Measurements from ENCODE around the gene GALNT17. TPM values are rescaled to one million over a fixed set of nuclear protein-coding genes. Genes with fewer than 3 reads are reported as not detected.

The GALNT17 gene
- total RNA-seq, 2 donors from 2014 or later: not detected

DNA sequence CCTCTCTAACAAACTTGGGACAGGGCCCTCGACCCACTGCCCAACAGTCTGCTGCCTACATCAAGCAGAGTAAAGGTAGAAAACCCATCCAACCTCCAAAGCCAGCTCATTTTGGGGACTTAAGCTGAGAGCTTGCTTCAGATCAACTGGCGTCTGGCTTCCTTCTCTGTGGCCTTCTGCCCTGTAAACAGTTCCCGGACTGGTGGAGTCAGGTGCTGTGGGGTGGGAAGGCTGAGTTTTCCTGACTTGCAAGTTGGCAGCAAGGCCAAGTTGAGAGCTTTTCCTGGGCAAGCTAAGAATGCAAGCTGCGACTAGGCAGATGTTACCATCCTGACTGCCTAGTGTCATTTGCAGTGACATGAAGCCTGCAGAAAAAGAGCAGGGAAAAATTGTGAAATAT is 3.7 kb downstream of the GALNT17 start:
- no peaks in the 10 kb centered on the region for H3K4me1 Mint-ChIP-seq
- H3K36me3 Mint-ChIP-seq (ENCODE audit: low read depth): no peaks in the 10 kb centered on the region
- no peak for DNase-seq
- peaks cover 20% of the 10 kb centered on the region for H3K27me3 Mint-ChIP-seq
- ATAC-seq: no peak
- no peak overlapping the region for H3K27ac Mint-ChIP-seq
- H3K9me3 ChIP-seq (ENCODE audit: control insufficient read depth, low read length, poor library complexity, severe bottlenecking): no peaks in the 10 kb centered on the region
- no peak overlapping the region for H3K4me3 Mint-ChIP-seq

GRCh38 chr7:71137479-71137878 is 5.5 kb downstream of the GALNT17 start:
- ATAC-seq (no peak), DNase-seq (no peak)
- Mint-ChIP-seq H3K36me3 (ENCODE audit: low read depth) (no peaks in the 10 kb centered on the region), H3K4me1 (no peaks in the 10 kb centered on the region), H3K27ac (no peak overlapping the region), H3K4me3 (no peak overlapping the region), H3K27me3 (peaks cover 14% of the 10 kb centered on the region)
- H3K9me3 ChIP-seq (ENCODE audit: control insufficient read depth, low read length, poor library complexity, severe bottlenecking): no peaks in the 10 kb centered on the region

DNA sequence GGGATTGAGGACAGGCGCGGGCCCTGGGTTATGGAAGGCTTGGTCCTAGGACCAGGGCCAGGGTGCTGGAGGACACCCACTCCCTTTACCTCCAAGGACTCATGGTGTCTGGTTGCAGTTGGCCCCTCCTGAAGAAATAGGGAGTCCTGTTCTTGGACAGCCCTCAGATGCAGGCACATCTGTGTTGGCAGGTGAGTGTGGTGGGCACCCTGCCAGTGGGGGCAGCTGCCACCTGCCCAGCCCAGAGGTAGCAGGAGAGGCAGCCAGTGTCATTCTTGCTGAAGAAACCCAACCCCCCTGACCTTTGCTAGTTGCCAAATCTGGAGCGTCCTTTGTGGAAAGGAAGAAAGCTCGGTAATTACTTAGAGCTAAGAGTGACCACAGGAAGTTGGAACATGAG is 8.3 kb downstream of the GALNT17 start:
- ATAC-seq (no peak), DNase-seq (no peak)
- H3K27ac Mint-ChIP-seq: no peak overlapping the region
- H3K27me3 Mint-ChIP-seq: no peaks in the 10 kb centered on the region
- no peaks in the 10 kb centered on the region for H3K36me3 Mint-ChIP-seq (ENCODE audit: low read depth)
- H3K9me3 ChIP-seq (ENCODE audit: control insufficient read depth, low read length, poor library complexity, severe bottlenecking): no peaks in the 10 kb centered on the region
- no peak overlapping the region for H3K4me3 Mint-ChIP-seq
- H3K4me1 Mint-ChIP-seq: no peaks in the 10 kb centered on the region

GRCh38 chr7:71144963-71145362 is 13.0 kb downstream of the GALNT17 start:
- H3K9me3 ChIP-seq (ENCODE audit: control insufficient read depth, low read length, poor library complexity, severe bottlenecking): no peaks in the 10 kb centered on the region
- Mint-ChIP-seq H3K4me1 (no peaks in the 10 kb centered on the region), H3K36me3 (ENCODE audit: low read depth) (no peaks in the 10 kb centered on the region), H3K27ac (no peak overlapping the region), H3K4me3 (no peak overlapping the region), H3K27me3 (no peaks in the 10 kb centered on the region)
- no peak for DNase-seq
- ATAC-seq: no peak

DNA sequence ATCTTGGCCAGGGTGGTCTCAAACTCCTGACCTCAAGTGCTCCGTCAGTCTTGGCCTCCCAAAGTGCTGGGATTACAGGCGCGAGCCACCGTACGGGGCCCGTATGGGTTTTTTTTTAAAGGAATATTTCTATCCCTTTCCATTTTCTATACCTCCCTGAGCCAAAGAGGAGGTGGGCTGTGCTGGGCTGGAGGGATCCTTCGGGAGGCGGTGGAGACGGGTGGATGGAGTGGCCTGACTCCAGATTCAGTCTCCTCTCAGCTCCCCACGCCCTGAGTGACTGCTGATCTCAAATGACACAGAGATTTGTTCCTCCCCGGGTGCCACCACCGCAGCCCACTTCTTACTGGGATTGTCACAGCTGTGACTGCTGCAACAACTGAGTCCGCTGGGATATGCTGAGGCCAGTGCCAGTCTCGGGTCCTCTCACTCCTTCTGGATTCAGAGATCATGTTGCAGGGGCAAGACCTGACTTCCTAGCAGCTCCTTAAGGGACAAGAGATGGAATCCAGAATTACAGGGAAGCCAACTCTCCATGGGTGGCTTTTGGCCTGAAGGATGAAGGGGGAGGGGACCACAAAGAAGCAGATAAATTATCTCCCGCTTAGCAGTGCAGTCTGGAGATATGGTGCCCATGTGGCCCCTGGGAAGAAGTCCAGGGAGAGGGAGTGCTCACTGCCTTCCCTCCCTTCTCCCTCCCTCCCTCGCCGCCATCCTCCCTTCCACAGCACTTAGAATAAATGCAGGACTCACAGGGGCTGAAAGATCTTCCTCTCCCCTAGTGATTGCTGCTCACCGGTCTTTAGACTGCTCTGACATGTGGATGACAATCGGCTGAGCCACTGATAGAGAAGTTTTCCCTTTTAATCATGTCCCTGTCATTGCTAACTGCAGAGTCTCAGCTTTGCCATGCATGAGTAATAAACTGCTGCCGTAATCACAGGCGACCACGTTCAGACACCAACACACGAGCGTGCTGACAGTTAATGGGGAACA is 14.3 kb downstream of the GALNT17 start:
- Mint-ChIP-seq H3K27me3 (no peaks in the 10 kb centered on the region), H3K27ac (no peak overlapping the region), H3K4me1 (no peaks in the 10 kb centered on the region), H3K36me3 (ENCODE audit: low read depth) (no peaks in the 10 kb centered on the region), H3K4me3 (no peak overlapping the region)
- no peaks in the 10 kb centered on the region for H3K9me3 ChIP-seq (ENCODE audit: control insufficient read depth, low read length, poor library complexity, severe bottlenecking)
- ATAC-seq (no peak), DNase-seq (no peak)

- no peak for ATAC-seq
- Mint-ChIP-seq H3K4me1 (no peaks in the 10 kb centered on the region), H3K27ac (no peak overlapping the region)
Observed at GRCh38 chr7:71148098-71148497, 16.2 kb downstream of the GALNT17 start.

DNA sequence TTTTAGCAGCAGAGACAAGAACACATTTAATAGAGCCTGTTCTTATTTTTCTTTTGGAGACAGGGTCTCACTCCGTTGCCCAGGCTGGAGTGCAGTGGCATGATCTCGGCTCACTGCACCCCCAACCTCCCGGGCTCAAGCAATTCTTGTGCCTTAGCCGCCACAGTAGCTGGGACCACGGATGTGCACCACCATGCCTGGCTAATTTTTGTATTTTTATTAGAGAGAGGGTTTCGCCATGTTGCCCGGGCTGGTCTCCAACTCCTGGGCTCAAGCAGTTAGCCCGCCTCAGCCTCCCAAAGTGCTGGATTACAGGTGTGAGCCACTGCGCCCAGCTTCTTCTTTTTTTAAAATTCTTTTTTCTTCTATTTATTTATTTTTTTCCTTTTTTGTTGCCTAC is 23.3 kb downstream of the GALNT17 start:
- Mint-ChIP-seq H3K4me3 (no peak overlapping the region), H3K27me3 (no peaks in the 10 kb centered on the region), H3K36me3 (ENCODE audit: low read depth) (no peaks in the 10 kb centered on the region), H3K27ac (no peak overlapping the region), H3K4me1 (no peaks in the 10 kb centered on the region)
- no peaks in the 10 kb centered on the region for H3K9me3 ChIP-seq (ENCODE audit: control insufficient read depth, low read length, poor library complexity, severe bottlenecking)
- no peak for ATAC-seq
- no peak for DNase-seq

More at GRCh38 chr7:71148098-71148497, 16.2 kb downstream of the GALNT17 start:
- no peak for DNase-seq
- Mint-ChIP-seq H3K4me3 (no peak overlapping the region), H3K27me3 (no peaks in the 10 kb centered on the region), H3K36me3 (ENCODE audit: low read depth) (no peaks in the 10 kb centered on the region)
- no peaks in the 10 kb centered on the region for H3K9me3 ChIP-seq (ENCODE audit: control insufficient read depth, low read length, poor library complexity, severe bottlenecking)

- Mint-ChIP-seq H3K27me3 (no peaks in the 10 kb centered on the region), H3K4me3 (no peak overlapping the region), H3K27ac (no peak overlapping the region), H3K4me1 (no peaks in the 10 kb centered on the region), H3K36me3 (ENCODE audit: low read depth) (no peaks in the 10 kb centered on the region)
- no peaks in the 10 kb centered on the region for H3K9me3 ChIP-seq (ENCODE audit: control insufficient read depth, low read length, poor library complexity, severe bottlenecking)
- DNase-seq (no peak), ATAC-seq (no peak)
Observed at GRCh38 chr7:71157757-71158156, 25.8 kb downstream of the GALNT17 start.

DNA sequence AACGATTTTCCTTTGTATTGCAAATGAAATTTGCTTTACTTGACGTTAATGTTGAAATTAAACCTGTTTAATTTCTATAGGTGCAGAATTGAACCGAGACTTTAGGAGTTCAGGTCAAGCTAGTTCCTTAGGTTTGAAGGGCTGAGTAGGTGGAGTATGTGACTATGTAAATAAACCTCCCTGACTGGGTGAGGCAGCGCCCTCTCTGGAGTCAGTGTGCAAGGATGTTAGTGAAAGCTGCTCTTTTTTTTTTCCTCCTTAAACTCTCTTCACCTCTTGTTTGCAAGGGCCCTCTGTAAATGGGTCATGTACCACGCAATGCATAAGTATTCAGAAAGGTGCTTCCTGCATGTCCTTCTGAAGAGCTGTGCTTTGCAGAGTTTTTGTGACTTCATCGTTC is 33.8 kb downstream of the GALNT17 start:
- Mint-ChIP-seq H3K27me3 (no peaks in the 10 kb centered on the region), H3K4me1 (no peaks in the 10 kb centered on the region), H3K36me3 (ENCODE audit: low read depth) (no peaks in the 10 kb centered on the region), H3K27ac (no peak overlapping the region), H3K4me3 (no peak overlapping the region)
- H3K9me3 ChIP-seq (ENCODE audit: control insufficient read depth, low read length, poor library complexity, severe bottlenecking): no peaks in the 10 kb centered on the region
- no peak for ATAC-seq
- DNase-seq: no peak

GRCh38 chr7:71171476-71171875 is 39.5 kb downstream of the GALNT17 start:
- Mint-ChIP-seq H3K27ac (no peak overlapping the region), H3K4me3 (no peak overlapping the region), H3K27me3 (no peaks in the 10 kb centered on the region), H3K36me3 (ENCODE audit: low read depth) (no peaks in the 10 kb centered on the region), H3K4me1 (no peaks in the 10 kb centered on the region)
- DNase-seq (no peak), ATAC-seq (no peak)
- no peaks in the 10 kb centered on the region for H3K9me3 ChIP-seq (ENCODE audit: control insufficient read depth, low read length, poor library complexity, severe bottlenecking)

GRCh38 chr7:71173955-71174354 is 42.0 kb downstream of the GALNT17 start:
- no peaks in the 10 kb centered on the region for H3K27me3 Mint-ChIP-seq
- H3K9me3 ChIP-seq (ENCODE audit: control insufficient read depth, low read length, poor library complexity, severe bottlenecking): no peaks in the 10 kb centered on the region
- no peaks in the 10 kb centered on the region for H3K4me1 Mint-ChIP-seq
- DNase-seq (no peak), ATAC-seq (no peak)
- H3K36me3 Mint-ChIP-seq (ENCODE audit: low read depth): no peaks in the 10 kb centered on the region
- H3K4me3 Mint-ChIP-seq: no peak overlapping the region
- no peak overlapping the region for H3K27ac Mint-ChIP-seq

DNA sequence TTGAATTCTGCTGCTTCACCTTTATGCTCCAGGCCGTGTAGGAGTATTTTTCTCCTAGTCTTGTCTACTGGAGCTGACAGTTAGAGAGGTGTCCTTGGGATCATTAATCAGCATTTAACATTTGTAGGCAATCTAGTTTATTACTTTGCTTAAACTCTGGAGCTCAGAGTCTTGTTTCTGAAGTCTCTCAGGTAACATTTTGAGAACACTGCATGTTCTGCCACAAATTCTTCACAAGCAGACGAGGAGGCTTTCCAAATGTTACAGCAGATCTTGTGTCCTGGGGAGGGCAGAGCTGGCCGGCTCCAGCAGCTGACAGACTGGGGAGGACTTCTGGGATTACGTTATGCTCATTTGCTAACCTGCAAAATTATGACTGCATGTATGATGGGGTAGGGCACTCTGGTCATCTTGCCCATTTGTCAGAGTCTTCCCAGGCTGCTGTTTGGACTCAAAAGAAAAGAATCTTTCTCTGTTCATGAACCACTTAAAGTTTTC is 50.5 kb downstream of the GALNT17 start:
- H3K4me3 Mint-ChIP-seq: no peak overlapping the region
- H3K36me3 Mint-ChIP-seq (ENCODE audit: low read depth): no peaks in the 10 kb centered on the region

DNA sequence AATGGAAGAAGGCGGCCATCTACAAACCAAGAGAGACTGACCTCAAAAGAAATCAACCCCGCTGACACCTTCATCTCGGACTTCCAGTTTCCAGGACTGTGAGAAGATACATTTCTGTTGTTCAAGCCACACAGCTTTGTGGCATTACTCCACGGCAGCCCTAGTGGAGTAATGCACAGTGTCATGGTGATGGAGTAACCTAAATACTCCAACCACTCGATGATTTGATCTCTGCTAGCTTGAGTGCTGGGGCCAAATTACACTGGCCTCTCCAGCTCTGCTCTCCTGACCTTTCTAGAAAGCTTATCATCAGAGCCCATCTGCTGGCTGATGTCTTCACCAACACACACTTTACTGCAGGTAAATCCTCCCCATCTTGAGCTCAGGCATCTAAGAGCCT is 52.2 kb downstream of the GALNT17 start:
- ATAC-seq: no peak
- H3K9me3 ChIP-seq (ENCODE audit: control insufficient read depth, low read length, poor library complexity, severe bottlenecking): no peaks in the 10 kb centered on the region
- DNase-seq: no peak
- H3K4me3 Mint-ChIP-seq: no peak overlapping the region
- no peaks in the 10 kb centered on the region for H3K27me3 Mint-ChIP-seq
- H3K27ac Mint-ChIP-seq: no peak overlapping the region
- no peaks in the 10 kb centered on the region for H3K36me3 Mint-ChIP-seq (ENCODE audit: low read depth)
- no peaks in the 10 kb centered on the region for H3K4me1 Mint-ChIP-seq

More for the DNA sequence above, 50.5 kb downstream of the GALNT17 start:
- Mint-ChIP-seq H3K4me1 (no peaks in the 10 kb centered on the region), H3K27me3 (no peaks in the 10 kb centered on the region), H3K27ac (no peak overlapping the region)
- no peak for DNase-seq
- ATAC-seq: no peak
- H3K9me3 ChIP-seq (ENCODE audit: control insufficient read depth, low read length, poor library complexity, severe bottlenecking): no peaks in the 10 kb centered on the region

- no peak for ATAC-seq
- H3K36me3 Mint-ChIP-seq (ENCODE audit: low read depth): no peaks in the 10 kb centered on the region
- no peaks in the 10 kb centered on the region for H3K9me3 ChIP-seq (ENCODE audit: control insufficient read depth, low read length, poor library complexity, severe bottlenecking)
- no peaks in the 10 kb centered on the region for H3K27me3 Mint-ChIP-seq
- no peak overlapping the region for H3K4me3 Mint-ChIP-seq
- H3K27ac Mint-ChIP-seq: no peak overlapping the region
- H3K4me1 Mint-ChIP-seq: no peaks in the 10 kb centered on the region
- DNase-seq: no peak
Observed at GRCh38 chr7:71184609-71185008, 52.7 kb downstream of the GALNT17 start.
